HG03342 (cell line): ENCODE data around the gene TMEM139.
A peak's percentile ranks its signal among the peaks of the same experiment; 100 is the strongest.

Source experiments
- ATAC-seq: cut with Tn5 transposase; IDR thresholded peaks from one replicate; pipeline ENCODE4 v1.9.1; 2021; ENCODE audit warnings: mild to moderate bottlenecking, moderate library complexity; ENCODE audit not compliant: unreplicated experiment

TMEM139 gene

GRCh38 chr7:143284591-143285469, at the start of gene TMEM139:
Gene TMEM139, plus strand, starts transcription at chr7:143284958. Its CDS starts 1,000 bp downstream, at chr7:143285958.
- ATAC-seq, result no peak

- no peak for ATAC-seq
Measured at GRCh38 chr7:143235561-143235960, 49.2 kb upstream of the TMEM139 start.

GRCh38 chr7:143236408-143236990, 48.3 kb upstream of the TMEM139 start:
- ATAC-seq, result no peak

- ATAC-seq, result no peak
Measured at GRCh38 chr7:143237366-143237765, 47.4 kb upstream of the TMEM139 start.

- no peak for ATAC-seq
Measured at GRCh38 chr7:143238289-143238980, 46.3 kb upstream of the TMEM139 start.

- ATAC-seq, result no peak
Measured at GRCh38 chr7:143239813-143240212, 44.9 kb upstream of the TMEM139 start.

GRCh38 chr7:143240291-143241168, 44.2 kb upstream of the TMEM139 start:
- peak; percentile 96 for ATAC-seq

GRCh38 chr7:143242306-143242705, 42.5 kb upstream of the TMEM139 start:
- ATAC-seq, result no peak

- no peak for ATAC-seq
Measured at GRCh38 chr7:143243111-143243510, 41.6 kb upstream of the TMEM139 start.

- ATAC-seq, result no peak
Measured at GRCh38 chr7:143243614-143244013, 41.1 kb upstream of the TMEM139 start.

GRCh38 chr7:143244321-143244720, 40.4 kb upstream of the TMEM139 start:
- no peak for ATAC-seq

GRCh38 chr7:143245123-143245522, 39.6 kb upstream of the TMEM139 start:
- ATAC-seq, result no peak

GRCh38 chr7:143247372-143247771, 37.4 kb upstream of the TMEM139 start:
- ATAC-seq, result no peak

GRCh38 chr7:143248761-143249354, 35.9 kb upstream of the TMEM139 start:
- ATAC-seq, result no peak

GRCh38 chr7:143250199-143250598, 34.6 kb upstream of the TMEM139 start:
- no peak for ATAC-seq

GRCh38 chr7:143250822-143251221, 33.9 kb upstream of the TMEM139 start:
- ATAC-seq, result no peak

GRCh38 chr7:143252006-143252405, 32.8 kb upstream of the TMEM139 start:
- ATAC-seq, result no peak

GRCh38 chr7:143255564-143255963, 29.2 kb upstream of the TMEM139 start:
- no peak for ATAC-seq

- ATAC-seq, result peak; percentile 16
Measured at GRCh38 chr7:143256325-143256724, 28.4 kb upstream of the TMEM139 start.

- peak; percentile 84 for ATAC-seq
Measured at GRCh38 chr7:143256932-143257331, 27.8 kb upstream of the TMEM139 start.
